Neural crest cell (in vitro differentiated cells): ENCODE data around the gene GBX2. TPM values are rescaled to one million over a fixed set of nuclear protein-coding genes. Genes with fewer than 3 reads are reported as not detected.
A peak's percentile ranks its signal among the peaks of the same experiment; 100 is the strongest.

Experiments used
- DNase-seq: peaks from one replicate; pipeline ENCODE4 v3.0.0; 2021; ENCODE audit warnings: low read depth, mixed read lengths, low spot score
- H3K27ac Mint-ChIP-seq: one replicate; pipeline ENCODE4 v1.8.0; 2021; ENCODE audit warnings: mild to moderate bottlenecking, mixed read lengths; ENCODE audit not compliant: unreplicated experiment
- H3K27me3 Mint-ChIP-seq: 2 replicates; pipeline ENCODE4 v1.8.0; 2021; ENCODE audit warnings: low read depth, mild to moderate bottlenecking, mixed read lengths
- H3K36me3 Mint-ChIP-seq: 2 replicates; pipeline ENCODE4 v1.8.0; 2021; ENCODE audit warnings: low read depth, mild to moderate bottlenecking, mixed read lengths
- H3K4me1 Mint-ChIP-seq: 2 replicates; pipeline ENCODE4 v1.8.0; 2021; ENCODE audit warnings: mixed read lengths
- H3K4me3 Mint-ChIP-seq: one replicate; pipeline ENCODE4 v1.8.0; 2021; ENCODE audit warnings: mild to moderate bottlenecking, mixed read lengths
- H3K9me3 Mint-ChIP-seq: 2 replicates; pipeline ENCODE4 v1.8.0; 2021; ENCODE audit warnings: mixed read lengths
- CTCF ChIP-seq: fragments of 200-600 bp; sonication (generic); conservative IDR thresholded peaks from 2 replicates; pipeline ENCODE4 v1.5.0; 2021; ENCODE audit warnings: antibody characterized with exemption, mild to moderate bottlenecking
- total RNA-seq: library from RNA; stranded (reverse); gene quantifications from 2 replicates; pipeline ENCODE4 v1.2.1, GENCODE V29; 2021

GBX2 gene
- total RNA-seq, 1 donor from 2014 or later = 21.3 TPM

DNA sequence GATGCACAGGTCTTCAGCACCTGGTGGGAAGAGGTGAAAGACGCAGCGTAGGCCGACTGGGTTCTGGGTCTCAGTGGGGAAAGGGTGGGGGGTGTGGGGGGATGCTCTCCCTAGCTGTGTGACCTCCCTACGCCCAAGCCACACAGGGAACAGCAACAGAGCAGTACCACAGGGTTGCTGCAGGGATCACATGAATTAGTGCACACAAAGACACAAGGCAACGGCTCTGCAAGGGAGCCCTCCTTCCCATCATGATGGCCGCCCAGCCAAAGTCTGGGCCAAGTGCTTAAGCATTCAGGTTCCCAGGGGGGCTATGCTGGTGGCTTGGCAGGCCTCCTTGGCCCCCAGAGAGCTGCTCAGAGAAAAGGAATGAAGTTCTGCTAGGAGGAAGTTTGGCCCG lies 28.2 kb upstream of the GBX2 start:
- H3K36me3 Mint-ChIP-seq = peaks cover 7% of the 10 kb centered on the region
- no peak overlapping the region for H3K27ac Mint-ChIP-seq
- no peak for DNase-seq
- no peaks in the 10 kb centered on the region for H3K9me3 Mint-ChIP-seq
- H3K4me1 Mint-ChIP-seq = peaks cover 10% of the 10 kb centered on the region
- H3K4me3 Mint-ChIP-seq = no peak overlapping the region
- no peak for TF ChIP-seq CTCF
- no peaks in the 10 kb centered on the region for H3K27me3 Mint-ChIP-seq

- no peaks in the 10 kb centered on the region for H3K9me3 Mint-ChIP-seq
- no peak for TF ChIP-seq CTCF
- peaks cover 7% of the 10 kb centered on the region for H3K36me3 Mint-ChIP-seq
Observed at GRCh38 chr2:236195726-236196125, 27.5 kb upstream of the GBX2 start.

GRCh38 chr2:236194786-236195185 lies 26.6 kb upstream of the GBX2 start:
- Mint-ChIP-seq H3K27ac (peak overlapping the region; percentile 27), H3K4me1 (peaks cover 10% of the 10 kb centered on the region), H3K4me3 (no peak overlapping the region), H3K36me3 (peaks cover 7% of the 10 kb centered on the region), H3K27me3 (no peaks in the 10 kb centered on the region), H3K9me3 (no peaks in the 10 kb centered on the region)
- no peak for TF ChIP-seq CTCF
- DNase-seq = no peak

More at GRCh38 chr2:236195726-236196125, 27.5 kb upstream of the GBX2 start:
- Mint-ChIP-seq H3K4me1 (peaks cover 10% of the 10 kb centered on the region), H3K27ac (no peak overlapping the region), H3K4me3 (no peak overlapping the region), H3K27me3 (no peaks in the 10 kb centered on the region)
- no peak for DNase-seq

GRCh38 chr2:236193026-236193425 lies 24.8 kb upstream of the GBX2 start:
- no peak overlapping the region for H3K27ac Mint-ChIP-seq
- peaks cover 10% of the 10 kb centered on the region for H3K36me3 Mint-ChIP-seq
- TF ChIP-seq CTCF = no peak
- H3K9me3 Mint-ChIP-seq = no peaks in the 10 kb centered on the region
- no peaks in the 10 kb centered on the region for H3K27me3 Mint-ChIP-seq
- DNase-seq = no peak
- no peak overlapping the region for H3K4me3 Mint-ChIP-seq
- peaks cover 10% of the 10 kb centered on the region for H3K4me1 Mint-ChIP-seq

GRCh38 chr2:236190674-236191073 lies 22.5 kb upstream of the GBX2 start:
- no peak overlapping the region for H3K27ac Mint-ChIP-seq
- no peak for TF ChIP-seq CTCF
- no peak overlapping the region for H3K4me3 Mint-ChIP-seq
- H3K36me3 Mint-ChIP-seq = peaks cover 10% of the 10 kb centered on the region
- no peak for DNase-seq
- H3K27me3 Mint-ChIP-seq = no peaks in the 10 kb centered on the region
- H3K9me3 Mint-ChIP-seq = no peaks in the 10 kb centered on the region
- peaks cover 10% of the 10 kb centered on the region for H3K4me1 Mint-ChIP-seq

GRCh38 chr2:236184701-236185100 lies 16.5 kb upstream of the GBX2 start:
- H3K9me3 Mint-ChIP-seq = peaks cover 2% of the 10 kb centered on the region
- H3K36me3 Mint-ChIP-seq = peaks cover 3% of the 10 kb centered on the region
- H3K4me3 Mint-ChIP-seq = no peak overlapping the region
- peaks cover 14% of the 10 kb centered on the region for H3K27me3 Mint-ChIP-seq
- no peak overlapping the region for H3K27ac Mint-ChIP-seq
- DNase-seq = no peak
- peaks cover 12% of the 10 kb centered on the region for H3K4me1 Mint-ChIP-seq
- TF ChIP-seq CTCF = no peak
